ENCODE results near the gene MAPK11.

MAPK11 gene

DNA sequence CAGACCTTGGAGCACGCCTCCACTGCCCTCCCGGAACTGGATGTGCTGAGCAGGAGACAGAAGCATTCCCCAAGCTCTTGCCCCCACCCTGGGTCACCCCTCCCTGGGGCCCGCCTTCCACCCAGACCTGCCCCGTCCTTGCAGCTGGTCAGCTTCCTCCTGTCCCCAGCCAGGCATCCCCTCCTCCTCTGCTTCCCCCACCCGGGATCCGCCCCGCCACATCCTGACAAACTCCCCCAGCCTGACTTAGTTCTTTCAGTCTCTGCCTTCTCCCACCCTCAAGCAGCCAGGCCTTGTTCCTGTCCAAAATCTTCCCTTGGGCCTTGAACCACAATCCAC lies 38.4 kb upstream of the MAPK11 start:
- no peak overlapping the region for H3K4me3 ChIP-seq (replicated peaks in 1 of 2; ENCODE audit: low read depth in 2 of 2, low read length in 2 of 2)
- DNase-seq (ENCODE audit: low read depth in 2 of 2) = peak; percentile 83 to 88
- no peak for TF ChIP-seq CTCF (IDR thresholded peaks at IDR 0.05; ENCODE audit: low read depth, low read length)

- DNase-seq (ENCODE audit: low read depth in 2 of 2) = no peak
- H3K4me3 ChIP-seq (replicated peaks in 1 of 2; ENCODE audit: low read depth in 2 of 2, low read length in 2 of 2) = peak overlapping the region in 1 of 2 donors; percentile 14
- no peak for TF ChIP-seq CTCF (IDR thresholded peaks at IDR 0.05; ENCODE audit: low read depth, low read length)
Measured at GRCh38 chr22:50307890-50308596, 37.9 kb upstream of the MAPK11 start.

DNA sequence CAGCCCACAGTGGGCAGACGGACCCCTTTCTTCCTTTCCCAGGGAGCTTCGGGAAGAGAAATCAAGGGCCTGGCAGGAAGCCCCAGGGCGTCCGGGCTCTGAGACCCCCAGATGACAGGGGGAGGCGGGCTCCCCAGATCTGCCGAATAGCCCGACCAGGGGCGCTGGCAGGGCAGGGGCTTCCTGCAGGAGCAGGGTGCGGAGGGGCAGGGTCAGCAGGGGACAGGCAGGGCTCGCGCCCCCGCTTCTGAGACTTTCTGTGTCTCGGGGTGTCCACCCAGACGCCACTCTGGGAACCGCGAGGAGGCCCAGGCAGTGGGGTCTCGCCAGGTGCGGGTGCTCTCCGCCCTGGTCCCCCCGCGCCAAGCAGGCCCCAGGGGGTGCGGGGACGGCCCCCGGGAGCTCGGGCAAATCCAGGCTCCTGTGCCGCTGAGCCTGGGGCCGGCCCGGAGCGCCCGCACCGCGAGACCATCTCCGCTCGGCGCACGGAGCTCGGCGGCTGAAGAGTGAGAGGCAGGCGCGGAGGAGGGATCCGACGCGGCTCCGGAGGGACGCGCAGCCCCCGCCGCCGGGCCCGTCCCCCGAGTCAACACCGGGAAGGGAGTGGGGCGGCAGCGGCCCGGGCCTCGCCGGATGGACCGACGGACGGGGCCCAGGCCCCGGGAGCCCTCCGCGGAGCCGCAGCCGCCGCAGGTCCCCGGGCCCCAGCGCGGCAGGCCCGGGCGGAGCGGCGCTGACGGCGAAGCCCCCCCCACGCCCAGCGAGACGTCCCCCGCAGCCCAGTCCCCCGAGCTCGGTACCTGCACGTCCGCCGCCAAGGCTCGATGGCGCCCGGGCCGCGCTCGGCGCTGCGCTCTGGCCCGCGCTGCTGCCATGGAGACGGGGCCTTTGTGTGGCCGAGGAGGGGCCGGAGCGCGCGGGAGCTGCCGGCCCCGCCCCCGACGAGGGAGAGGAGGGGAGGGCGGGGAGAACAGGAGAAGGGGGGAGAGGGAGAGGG lies 36.9 kb upstream of the MAPK11 start, which contains the start of gene PLXNB2:
Gene PLXNB2, minus strand, starts transcription at position 894 of the 997 bp plus-strand sequence. CDS start 17,062 bp downstream, outside the sequence.
- H3K4me3 ChIP-seq (replicated peaks in 1 of 2; ENCODE audit: low read depth in 2 of 2, low read length in 2 of 2) = peak within 1 kb of the TSS; percentile 84 to 92
- DNase-seq (ENCODE audit: low read depth in 2 of 2) = peak; percentile 77 to 93
- TF ChIP-seq CTCF (IDR thresholded peaks at IDR 0.05; ENCODE audit: low read depth, low read length) = no peak

GRCh38 chr22:50305923-50306566 lies 35.9 kb upstream of the MAPK11 start:
- peak; percentile 95 to 98 for DNase-seq (ENCODE audit: low read depth in 2 of 2)
- peak overlapping the region; percentile 84 to 92 for H3K4me3 ChIP-seq (replicated peaks in 1 of 2; ENCODE audit: low read depth in 2 of 2, low read length in 2 of 2)
- no peak for TF ChIP-seq CTCF (IDR thresholded peaks at IDR 0.05; ENCODE audit: low read depth, low read length)

DNA sequence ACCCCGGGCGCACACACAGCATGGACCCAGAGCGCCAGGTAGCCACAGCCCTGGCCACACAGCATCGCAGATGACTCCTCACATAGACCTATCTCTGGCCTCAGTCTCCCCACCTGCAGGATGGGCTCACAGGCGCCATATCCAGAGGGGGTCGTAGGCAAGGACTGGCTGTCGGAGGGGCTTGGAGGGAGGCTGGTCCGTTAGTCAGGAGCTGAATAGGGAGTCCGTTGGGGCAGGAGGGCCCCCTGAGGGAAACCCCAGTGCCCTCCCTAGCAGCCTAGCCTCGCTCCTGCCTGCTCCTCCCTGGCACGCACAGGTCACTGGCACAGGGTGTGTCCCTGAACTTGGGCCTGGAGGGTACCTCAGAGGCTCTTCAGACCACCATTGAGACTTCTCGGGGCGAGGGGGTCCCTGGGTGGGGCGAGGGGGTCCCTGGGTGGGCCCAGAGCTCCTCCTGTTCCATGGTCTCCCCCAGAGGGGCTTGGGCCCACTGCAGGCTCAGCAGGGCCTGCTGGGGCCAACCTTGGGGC lies 35.3 kb upstream of the MAPK11 start:
- H3K4me3 ChIP-seq (replicated peaks in 1 of 2; ENCODE audit: low read depth in 2 of 2, low read length in 2 of 2) = peak overlapping the region; percentile 84 to 92
- DNase-seq (ENCODE audit: low read depth in 2 of 2) = no peak
- no peak for TF ChIP-seq CTCF (IDR thresholded peaks at IDR 0.05; ENCODE audit: low read depth, low read length)
